Motor neuron (in vitro differentiated cells): Measurements from ENCODE around the gene SUN3. TPM values are rescaled to one million over a fixed set of nuclear protein-coding genes. Genes with fewer than 3 reads are reported as not detected.
"Not testable (repeated sequence)": the region's sequence is repeated elsewhere in the genome, so short reads cannot be mapped to it uniquely, and the experiment has no call there.

Experiments used
- ATAC-seq, 8 experiments: fragments of 200-7000 bp; cut with Tn5 transposase; replicated peaks in 6 of 8; 2 replicates each; pipeline ENCODE4 v1.8.0; 2021; ENCODE audit warnings: mild to moderate bottlenecking in 8 of 8, moderate library complexity in 8 of 8
- H3K27ac ChIP-seq, 2 donors: fragments of 250-450 bp; sonication (Bioruptor Pico); 2 replicates each; pipeline ENCODE4 v1.9.0; 2021; ENCODE audit warnings: antibody characterized with exemption in 2 of 2, mild to moderate bottlenecking in 2 of 2, moderate library complexity in 1 of 2
- H3K4me1 ChIP-seq, 2 donors: fragments of 250-450 bp; sonication (Bioruptor Pico); replicated peaks in 1 of 2; 2 replicates each; pipeline ENCODE4 v1.6.1; 2021; ENCODE audit warnings: antibody characterized with exemption in 2 of 2, mild to moderate bottlenecking in 2 of 2, moderate library complexity in 1 of 2
- H3K4me3 ChIP-seq, 5 donors: fragments of 250-450 bp; sonication (Bioruptor Pico); 2 replicates each; pipeline ENCODE4 v1.9.0; 2021; ENCODE audit warnings: antibody characterized with exemption in 5 of 5, mild to moderate bottlenecking in 5 of 5, moderate library complexity in 4 of 5
- WGBS, 10 experiments: fragments of 450-650 bp; shearing (Covaris generic); methylation state at CpG; one replicate each; pipeline ENCODE4 v1.0.0; 2022; 5-methylcytosine and 5-hydroxymethylcytosine counted together
- in situ Hi-C, 9 experiments: fragments of 400-800 bp; cut with MboI; loops; one replicate each; pipeline ENCODE4 v1.15.0; 2021; ENCODE audit warnings: low sequenced_read_pairs in 9 of 9, low pct_unique_long_range_greater_than_20kb in 2 of 9; ENCODE audit not compliant: unreplicated experiment in 9 of 9
- total RNA-seq, 8 experiments: library from RNA; unstranded; fragments of 300-600 nt; gene quantifications; 2 replicates each; pipeline versions ENCODE4 v1.2.3 to v1.2.4, GENCODE V29; 2022

SUN3 gene
- total RNA-seq, 8 experiments from 2014 or later: 1.6 TPM; not detected in 7

DNA sequence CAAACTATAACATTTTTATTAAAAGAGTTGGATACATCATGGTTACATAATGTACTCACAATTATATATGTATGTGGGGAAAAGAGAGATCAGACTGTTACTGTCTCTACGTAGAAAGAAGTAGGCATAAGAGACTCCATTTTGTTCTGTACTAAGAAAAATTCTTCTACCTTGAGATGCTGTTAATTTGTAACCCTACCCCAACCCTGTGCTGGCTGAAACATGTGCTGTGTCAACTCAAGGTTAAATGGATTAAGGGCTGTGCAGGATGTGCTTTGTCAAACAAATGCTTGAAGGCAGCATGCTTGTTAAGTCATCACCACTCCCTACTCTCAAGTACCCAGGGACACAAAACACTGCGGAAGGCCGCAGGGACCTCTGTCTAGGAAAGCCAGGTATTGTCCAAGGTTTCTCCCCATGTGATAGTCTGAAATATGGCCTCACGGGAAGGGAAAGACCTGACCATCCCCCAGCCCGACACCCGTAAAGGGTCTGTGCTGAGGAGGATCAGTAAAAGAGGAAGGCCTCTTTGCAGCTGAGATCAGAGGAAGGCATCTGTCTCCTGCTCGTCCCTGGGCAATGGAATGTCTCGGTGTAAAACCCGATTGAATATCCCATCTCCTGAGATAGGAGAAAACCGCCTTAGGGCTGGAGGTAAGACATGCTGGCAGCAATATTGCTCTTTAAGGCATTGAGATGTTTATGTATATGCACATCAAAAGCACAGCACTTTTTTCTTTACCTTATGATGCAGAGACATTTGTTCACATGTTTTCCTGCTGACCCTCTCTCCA is 39.1 kb downstream of the SUN3 start:
- in situ Hi-C loops: loop anchor here in 3 of 9 experiments (25.0 kb wide), 2 partner anchors 97 to 122 kb away; partner anchors contain the start of gene UPP1 (in 2 of the 3)
- not testable (repeated sequence) for H3K4me3 ChIP-seq, ATAC-seq, H3K27ac ChIP-seq
- 53 to 100% (median 65%) methylated on average over 1 to 6 of the region's 10 CpGs; no CpG with 5 or more reads in 2 of the 10 experiments for WGBS, 10 experiments
- H3K4me1 ChIP-seq: peaks cover 4 to 11% of the 10 kb centered on the region in 2 donors

DNA sequence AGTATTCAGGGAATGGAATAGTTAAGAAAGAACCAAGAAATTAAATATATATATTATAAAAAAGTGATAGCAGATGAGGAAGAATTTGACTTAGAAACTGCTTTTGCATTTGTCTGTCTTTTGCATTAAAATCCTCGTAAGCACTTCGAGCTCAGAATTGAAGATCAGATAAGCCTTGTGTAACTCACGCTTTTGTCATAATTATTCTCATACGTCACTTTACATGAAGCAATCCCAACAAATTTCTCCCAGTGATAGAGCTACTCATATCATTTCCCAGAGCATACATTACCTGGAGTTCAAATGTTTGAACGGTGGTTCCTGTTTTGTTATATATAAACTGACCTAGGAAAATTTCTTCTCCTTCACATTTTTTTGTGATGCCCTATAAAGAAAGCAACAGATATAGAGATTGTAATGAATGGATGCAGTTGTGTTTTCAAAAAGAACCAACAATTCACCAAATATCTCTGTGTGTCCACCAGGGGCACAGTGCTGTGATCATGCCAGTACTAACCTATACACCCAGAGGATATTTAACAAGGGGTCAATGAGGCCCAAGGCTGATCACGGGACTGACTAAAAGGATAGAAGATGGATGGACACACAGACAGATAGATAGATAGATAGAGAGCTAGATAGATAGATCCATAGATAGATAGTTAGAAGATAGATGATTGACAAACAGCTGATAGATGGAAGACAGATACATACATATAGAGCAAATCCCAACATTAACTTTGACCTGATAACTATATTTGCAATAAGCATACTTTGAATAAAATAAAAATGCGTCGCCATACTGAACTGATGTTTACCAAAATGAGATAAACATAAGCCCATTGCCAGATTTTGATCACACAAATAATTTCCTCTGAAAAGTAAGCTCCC is 40.2 kb downstream of the SUN3 start:
- no peak overlapping the region for H3K27ac ChIP-seq
- H3K4me1 ChIP-seq: peaks cover 4 to 11% of the 10 kb centered on the region in 2 donors
- no peak overlapping the region for H3K4me3 ChIP-seq
- in situ Hi-C loops: loop anchor here in 3 of 9 experiments (25.0 kb wide), 2 partner anchors 99 to 124 kb away; partner anchors contain the start of gene UPP1 (in 2 of the 3)
- WGBS, 10 experiments: 26 to 100% (median 88%) methylated on average over 2 to 8 of the region's 8 CpGs
- peak in 1 of 8 experiments; percentile 8 for ATAC-seq

DNA sequence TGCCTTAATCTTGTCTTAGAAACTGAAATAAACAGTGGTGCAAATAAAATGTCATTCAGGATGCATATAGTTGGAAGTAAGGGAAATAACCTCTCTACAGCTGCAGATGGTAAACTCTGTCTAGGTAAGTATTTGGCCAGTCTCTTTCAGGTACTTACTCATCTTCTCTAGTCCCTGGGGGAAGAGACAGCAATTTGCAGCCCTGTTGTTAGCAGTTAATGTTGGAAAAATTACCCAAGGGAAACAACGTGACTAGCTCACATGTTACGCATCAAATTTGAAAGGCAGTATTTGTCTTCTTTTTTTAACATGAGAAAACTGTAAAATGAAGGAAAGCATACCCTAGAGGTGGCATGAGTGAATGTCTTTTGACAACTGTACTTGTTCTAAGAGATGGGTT is 46.3 kb downstream of the SUN3 start:
- peak in 1 of 8 experiments; percentile 16 for ATAC-seq
- in situ Hi-C loops: loop anchor here in 3 of 9 experiments (25.0 kb wide), 2 partner anchors 105 to 130 kb away; partner anchors contain the start of gene UPP1 (in 2 of the 3)
- 10 to 60% (median 39%) methylated on average over 1 to 2 of the region's 2 CpGs; no CpG with 5 or more reads in 3 of the 10 experiments for WGBS, 10 experiments
- Histone ChIP-seq H3K4me3 (no peak overlapping the region), H3K27ac (no peak overlapping the region), H3K4me1 (peaks cover 4 to 15% of the 10 kb centered on the region in 2 donors)

DNA sequence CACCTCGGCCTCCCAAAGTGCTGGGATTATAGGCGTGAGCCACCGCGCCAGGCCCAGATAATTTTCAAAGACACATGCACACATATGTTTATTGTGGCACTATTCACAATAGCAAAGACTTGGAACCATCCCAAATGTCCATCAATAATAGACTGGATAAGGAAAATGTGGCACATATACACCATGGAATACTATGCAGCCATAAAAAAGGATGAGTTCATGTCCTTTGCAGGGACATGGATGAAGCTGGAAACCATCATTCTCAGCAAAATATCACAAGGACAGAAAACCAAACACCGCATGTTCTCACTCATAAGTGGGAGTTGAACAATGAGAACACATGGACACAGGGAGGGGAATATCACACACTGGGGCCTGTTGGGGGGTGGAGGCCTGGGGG is 48.3 kb downstream of the SUN3 start:
- peaks cover 4 to 15% of the 10 kb centered on the region in 2 donors for H3K4me1 ChIP-seq
- 100% methylated on average over 3 of the region's 5 CpGs; no CpG with 5 or more reads in 9 of the 10 experiments for WGBS, 10 experiments
- H3K4me3 ChIP-seq, ATAC-seq, H3K27ac ChIP-seq: not testable (repeated sequence)
- in situ Hi-C loops: loop anchor here in 3 of 9 experiments (25.0 kb wide), 2 partner anchors 107 to 132 kb away; partner anchors contain the start of gene UPP1 (in 2 of the 3)

DNA sequence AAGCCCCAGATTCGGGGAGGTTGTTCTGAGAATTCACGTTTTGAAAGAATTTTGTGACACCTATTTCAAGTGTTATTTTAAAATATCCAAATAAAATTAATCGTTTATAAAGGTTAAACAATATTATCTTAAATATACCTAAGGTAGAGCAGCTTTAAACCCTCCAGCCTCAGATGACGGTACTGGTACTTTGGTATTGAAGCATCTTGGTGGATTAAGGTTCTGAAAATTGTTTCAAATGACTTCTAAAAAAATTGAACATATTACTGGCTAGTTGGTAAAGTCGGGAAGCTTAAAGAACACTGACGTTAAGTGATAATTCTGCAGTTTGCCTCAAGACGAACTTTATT is 49.1 kb downstream of the SUN3 start:
- Histone ChIP-seq H3K4me3 (peak overlapping the region; percentile 46 to 68 (median 52)), H3K4me1 (peaks cover 4 to 15% of the 10 kb centered on the region in 2 donors), H3K27ac (peak overlapping the region in 1 of 2 donors; percentile 90)
- ATAC-seq: no peak
- WGBS, 10 experiments: 27 to 96% (median 73%) methylated on average over 3 to 7 of the region's 7 CpGs
- in situ Hi-C loops: loop anchor here in 3 of 9 experiments (25.0 kb wide), 2 partner anchors 107 to 132 kb away; partner anchors contain the start of gene UPP1 (in 2 of the 3)

DNA sequence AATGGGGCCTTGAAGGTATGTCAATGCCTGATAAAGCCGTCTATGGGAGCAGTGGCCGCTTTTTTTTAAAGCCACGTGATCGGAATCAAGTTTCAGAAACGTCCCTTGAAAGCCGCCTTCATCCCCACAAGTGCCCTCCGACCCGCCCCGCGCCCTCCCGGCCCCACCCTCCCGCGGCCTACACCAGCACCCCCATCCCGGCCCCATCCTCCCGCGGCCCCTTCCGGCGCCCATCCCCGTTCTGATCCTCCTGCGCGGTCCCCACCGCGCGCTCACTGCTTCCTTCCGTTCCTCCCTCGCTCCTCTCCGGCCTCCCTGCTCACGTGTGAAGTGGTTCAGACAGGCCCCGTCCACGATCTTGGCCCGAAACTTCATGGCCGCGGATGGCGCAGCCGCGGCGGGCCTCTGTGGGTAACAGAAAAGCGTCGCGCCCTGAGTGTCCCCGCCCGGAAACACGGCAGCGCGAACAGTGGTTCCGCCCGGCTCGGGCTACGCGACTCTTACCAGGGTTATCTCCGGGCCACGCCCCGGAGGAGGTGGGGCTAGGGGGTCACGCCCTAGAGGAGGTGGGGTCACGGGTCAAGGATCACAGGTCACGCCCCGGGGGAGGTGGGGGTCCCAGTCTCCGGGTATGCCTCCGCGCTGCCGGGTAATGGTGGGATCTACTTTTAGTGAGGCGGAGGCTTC is 49.6 kb downstream of the SUN3 start, which contains the start of gene HUS1:
HUS1 (minus strand) TSS at position 471 of the 687 bp plus-strand sequence; CDS start at position 375, 96 bp downstream.
- Histone ChIP-seq H3K4me3 (peak within 1 kb of the TSS; percentile 46 to 68 (median 52)), H3K27ac (peak within 1 kb of the TSS; percentile 47 to 90), H3K4me1 (peaks cover 4 to 15% of the 10 kb centered on the region in 2 donors)
- WGBS, 10 experiments: 0 to 27% (median 7%) methylated on average over 3 to 9 of the region's 62 CpGs; no CpG with 5 or more reads in 6 of the 10 experiments
- in situ Hi-C loops: loop anchor here in 3 of 9 experiments (25.0 kb wide), 2 partner anchors 108 to 133 kb away; partner anchors contain the start of gene UPP1 (in 2 of the 3)
- peak; percentile 94 to 98 (median 96) for ATAC-seq

DNA sequence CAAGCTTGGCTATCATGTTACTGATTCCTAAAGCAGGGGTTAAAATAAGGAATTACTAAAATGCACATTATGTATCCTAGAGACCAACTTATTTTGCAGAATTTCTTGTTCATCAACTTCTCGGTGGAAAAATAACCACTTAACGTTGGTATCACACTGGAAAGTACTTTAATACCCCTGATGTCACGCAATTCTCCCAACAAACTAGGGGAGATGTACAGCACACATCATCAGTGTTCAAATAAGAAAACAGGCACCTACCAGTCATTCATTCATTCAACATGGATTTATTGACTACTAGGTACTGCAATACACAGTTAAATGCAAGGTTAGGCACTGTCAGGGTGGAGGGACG is 50.1 kb downstream of the SUN3 start:
- Histone ChIP-seq H3K4me3 (peak overlapping the region; percentile 46 to 68 (median 52)), H3K4me1 (peaks cover 4 to 15% of the 10 kb centered on the region in 2 donors), H3K27ac (peak overlapping the region; percentile 47 to 90)
- 0 to 33% (median 10%) methylated on average over 2 to 4 of the region's 4 CpGs; no CpG with 5 or more reads in 1 of the 10 experiments for WGBS, 10 experiments
- ATAC-seq: no peak
- in situ Hi-C loops: loop anchor here in 3 of 9 experiments (25.0 kb wide), 2 partner anchors 109 to 134 kb away; partner anchors contain the start of gene UPP1 (in 2 of the 3)

DNA sequence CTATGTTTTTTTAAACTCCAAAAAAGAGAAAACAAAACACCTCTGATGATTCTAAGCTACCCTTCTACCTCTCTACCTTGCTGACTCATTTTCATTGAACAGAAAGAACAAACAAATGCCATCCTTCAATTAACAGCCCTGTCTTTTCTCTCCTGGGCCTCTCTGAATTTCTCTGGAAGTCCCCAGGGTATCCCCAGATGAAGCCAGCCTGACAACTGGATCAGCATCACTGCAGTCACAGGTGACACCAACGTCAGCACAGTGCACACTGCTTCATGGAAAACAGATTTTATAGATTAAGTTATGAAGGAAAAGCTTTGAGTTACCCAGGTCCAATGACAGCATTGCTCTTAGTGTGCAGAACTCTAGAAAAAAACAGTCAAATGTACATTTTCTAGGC is 55.2 kb downstream of the SUN3 start:
- ATAC-seq: no peak
- in situ Hi-C loops: no loop called here
- Histone ChIP-seq H3K4me1 (peaks cover 4 to 10% of the 10 kb centered on the region in 2 donors), H3K4me3 (no peak overlapping the region), H3K27ac (no peak overlapping the region)
- WGBS, 10 experiments: 0 to 100% (median 100%) methylated on average over 1 of the region's 1 CpG; no CpG with 5 or more reads in 3 of the 10 experiments

DNA sequence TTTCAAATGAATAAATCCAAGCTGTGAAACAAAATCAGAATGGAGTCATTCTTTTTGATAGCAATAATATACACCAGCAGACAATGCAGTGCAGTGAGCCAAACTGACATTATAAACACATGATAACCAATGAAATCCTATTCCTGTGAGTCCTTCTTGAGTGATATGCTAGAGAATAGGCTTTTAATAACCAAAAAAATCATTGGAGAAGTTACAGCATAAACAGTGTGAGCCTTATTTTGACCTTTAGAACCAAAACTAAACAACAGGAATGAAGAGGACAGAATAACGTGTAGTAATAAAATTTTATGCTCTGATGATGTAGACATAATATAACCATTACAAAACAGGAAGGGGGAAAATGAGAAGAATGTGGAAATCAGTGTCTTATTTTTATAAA is 58.1 kb downstream of the SUN3 start:
- 33 to 100% (median 71%) methylated on average over 1 of the region's 1 CpG; no CpG with 5 or more reads in 3 of the 10 experiments for WGBS, 10 experiments
- H3K4me3 ChIP-seq: no peak overlapping the region
- H3K4me1 ChIP-seq: peaks cover 0 to 2% of the 10 kb centered on the region in 2 donors
- H3K27ac ChIP-seq: no peak overlapping the region
- in situ Hi-C loops: no loop called here
- ATAC-seq: no peak

DNA sequence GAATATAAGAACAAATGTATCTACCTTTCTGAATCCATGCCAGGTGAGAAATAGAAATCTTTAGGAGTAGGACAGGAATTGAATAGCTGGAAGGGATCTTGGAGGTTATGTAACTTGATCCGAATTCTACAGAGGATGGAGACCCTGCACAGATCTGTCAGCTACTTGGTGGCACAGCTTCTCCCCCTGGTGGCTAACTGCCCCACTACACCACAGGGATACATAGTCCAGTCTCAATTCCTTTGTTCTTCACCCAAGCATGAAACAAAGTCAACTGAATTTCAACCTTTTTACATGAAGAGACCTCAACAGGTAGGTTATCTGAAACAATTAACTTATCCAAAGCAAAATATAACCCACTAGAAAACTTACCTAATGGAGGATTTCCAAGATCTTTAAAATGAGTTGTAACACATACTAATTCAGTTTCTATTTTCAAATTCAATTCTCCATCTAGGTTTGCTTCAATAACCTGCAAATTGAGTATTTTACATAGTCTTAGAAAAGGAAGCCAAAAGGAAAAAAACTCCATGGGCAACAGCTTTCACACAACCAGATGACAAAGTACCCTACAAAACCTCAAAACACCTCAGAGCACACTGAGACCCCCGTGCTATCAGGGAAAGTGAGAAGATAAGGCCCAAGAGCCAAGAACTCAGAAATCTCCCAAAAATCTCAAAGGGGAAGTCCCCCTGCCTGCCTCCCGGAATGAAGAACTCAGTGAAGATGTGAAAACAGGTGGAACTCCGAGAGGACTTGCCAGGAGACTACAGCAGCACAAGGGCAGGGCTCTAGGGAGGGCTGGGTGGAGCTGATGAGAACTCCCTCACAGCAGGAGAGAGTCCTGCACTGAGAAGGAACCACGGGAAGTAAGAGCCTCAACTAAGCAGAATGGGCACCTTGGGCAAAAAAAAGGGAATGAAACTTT is 59.8 kb downstream of the SUN3 start:
- in situ Hi-C loops: no loop called here
- WGBS, 10 experiments: 30 to 94% (median 69%) methylated on average over 1 to 5 of the region's 5 CpGs; no CpG with 5 or more reads in 1 of the 10 experiments
- no peak overlapping the region for H3K27ac ChIP-seq
- peak; percentile 77 to 98 (median 86) for ATAC-seq
- H3K4me1 ChIP-seq: peaks cover 0 to 2% of the 10 kb centered on the region in 2 donors
- no peak overlapping the region for H3K4me3 ChIP-seq

DNA sequence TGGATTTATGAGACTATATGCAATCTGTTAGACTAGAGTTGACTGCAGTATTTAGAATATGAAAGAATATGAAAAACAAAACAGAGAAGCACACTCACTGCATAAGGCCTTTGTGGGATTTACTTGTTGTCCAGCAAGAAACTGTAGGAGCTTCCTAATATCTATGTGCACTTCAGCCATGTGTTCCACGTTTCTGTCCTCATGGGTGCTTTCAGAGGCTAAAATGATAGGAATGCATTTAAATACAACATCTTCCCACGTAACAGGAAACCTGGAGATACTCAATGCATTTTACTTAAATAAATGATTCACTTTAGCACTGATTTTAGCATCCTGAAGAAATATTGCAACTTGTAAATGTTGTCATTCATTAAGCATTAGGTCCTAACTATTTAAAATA is 61.2 kb downstream of the SUN3 start:
- Histone ChIP-seq H3K4me3 (no peak overlapping the region), H3K4me1 (peaks cover 0 to 2% of the 10 kb centered on the region in 2 donors), H3K27ac (no peak overlapping the region)
- no peak for ATAC-seq
- WGBS, 10 experiments: 53 to 100% (median 86%) methylated on average over 1 to 2 of the region's 2 CpGs
- in situ Hi-C loops: no loop called here
